Neural progenitor cell (in vitro differentiated cells): ENCODE data around the gene LRRC36. TPM values are rescaled to one million over a fixed set of nuclear protein-coding genes. Genes with fewer than 3 reads are reported as not detected.
A peak's percentile ranks its signal among the peaks of the same experiment; 100 is the strongest.

Experiments
- DNase-seq: peaks from one replicate; pipeline ENCODE4 v3.0.0-alpha.2; 2016; ENCODE audit warnings: low spot score
- H2AFZ ChIP-seq: fragments of 200-600 bp; sonication (generic); replicated peaks from 2 replicates; pipeline ENCODE4 v1.6.1; 2016; ENCODE audit warnings: antibody characterized with exemption
- H3F3A ChIP-seq: fragments of 200-600 bp; sonication (generic); 2 replicates; pipeline ENCODE4 v1.6.1; 2016; ENCODE audit warnings: antibody characterized with exemption, low read depth
- H3K27ac ChIP-seq: fragments of 200-600 bp; sonication (generic); 2 replicates; pipeline ENCODE4 v1.5.1; 2016; ENCODE audit warnings: mild to moderate bottlenecking
- H3K27me3 ChIP-seq: fragments of 200-600 bp; sonication (generic); 2 replicates; pipeline ENCODE4 v1.6.1; 2016; ENCODE audit warnings: mild to moderate bottlenecking, moderate library complexity
- H3K36me3 ChIP-seq: fragments of 200-600 bp; sonication (generic); 2 replicates; pipeline ENCODE4 v1.5.1; 2016
- H3K4me1 ChIP-seq: fragments of 200-600 bp; sonication (generic); 2 replicates; pipeline ENCODE4 v1.6.1; 2016; ENCODE audit warnings: mixed run types
- H3K4me2 ChIP-seq: fragments of 200-600 bp; sonication (generic); 2 replicates; pipeline ENCODE4 v1.6.1; 2016
- H3K4me3 ChIP-seq: fragments of 200-600 bp; sonication (generic); 2 replicates; pipeline ENCODE4 v1.5.1; 2016
- H3K79me2 ChIP-seq: fragments of 200-600 bp; sonication (generic); 2 replicates; pipeline ENCODE4 v1.6.1; 2016; ENCODE audit warnings: low read depth
- H3K9ac ChIP-seq: fragments of 200-600 bp; sonication (generic); 2 replicates; pipeline ENCODE4 v1.6.1; 2016
- H3K9me3 ChIP-seq: fragments of 200-600 bp; sonication (generic); 2 replicates; pipeline ENCODE4 v1.5.1; 2016; ENCODE audit warnings: low read depth
- H4K20me1 ChIP-seq: fragments of 200-600 bp; sonication (generic); 2 replicates; pipeline ENCODE4 v1.6.1; 2016; ENCODE audit warnings: low read depth
- H3K27ac Mint-ChIP-seq: 3 replicates; pipeline ENCODE4 v1.8.0; 2021; ENCODE audit warnings: mixed read lengths
- H3K27me3 Mint-ChIP-seq: 2 replicates; pipeline ENCODE4 v1.8.0; 2022; ENCODE audit warnings: low read depth, mild to moderate bottlenecking, inconsistent platforms, moderate library complexity, mixed read lengths; ENCODE audit not compliant: insufficient read depth
- H3K36me3 Mint-ChIP-seq: 3 replicates; pipeline ENCODE4 v1.8.0; 2021; ENCODE audit warnings: mixed read lengths
- H3K4me1 Mint-ChIP-seq: 3 replicates; pipeline ENCODE4 v1.8.0; 2021; ENCODE audit warnings: mixed read lengths
- H3K4me3 Mint-ChIP-seq: 3 replicates; pipeline ENCODE4 v1.8.0; 2021; ENCODE audit warnings: mild to moderate bottlenecking, moderate library complexity, mixed read lengths
- H3K9me3 Mint-ChIP-seq: 3 replicates; pipeline ENCODE4 v1.8.0; 2020; ENCODE audit warnings: mixed read lengths
- EZH2 ChIP-seq: fragments of 200-600 bp; sonication (generic); IDR thresholded peaks from 2 replicates; pipeline ENCODE4 v1.6.1; 2017; ENCODE audit warnings: antibody characterized with exemption, mild to moderate bottlenecking, moderate library complexity
- EZH2phosphoT487 ChIP-seq: fragments of 200-600 bp; sonication (generic); IDR thresholded peaks from 2 replicates; pipeline ENCODE4 v1.6.1; 2017; ENCODE audit warnings: antibody characterized with exemption
- total RNA-seq: library from RNA; depleted of rRNA; stranded (reverse); fragments of >200 nt; gene quantifications from 2 replicates; pipeline ENCODE4 v1.2.3, GENCODE V29; 2015; ENCODE audit warnings: low replicate concordance
- TF ChIP-seq, protein P1 (sequence below): fragments of 200-600 bp; sonication (generic); IDR thresholded peaks from 2 replicates; pipeline ENCODE4 v1.5.1; 2017; ENCODE audit warnings: antibody characterized with exemption, mild to moderate bottlenecking

The LRRC36 gene
- total RNA-seq, 1 donor from 2014 or later, result not detected

DNA sequence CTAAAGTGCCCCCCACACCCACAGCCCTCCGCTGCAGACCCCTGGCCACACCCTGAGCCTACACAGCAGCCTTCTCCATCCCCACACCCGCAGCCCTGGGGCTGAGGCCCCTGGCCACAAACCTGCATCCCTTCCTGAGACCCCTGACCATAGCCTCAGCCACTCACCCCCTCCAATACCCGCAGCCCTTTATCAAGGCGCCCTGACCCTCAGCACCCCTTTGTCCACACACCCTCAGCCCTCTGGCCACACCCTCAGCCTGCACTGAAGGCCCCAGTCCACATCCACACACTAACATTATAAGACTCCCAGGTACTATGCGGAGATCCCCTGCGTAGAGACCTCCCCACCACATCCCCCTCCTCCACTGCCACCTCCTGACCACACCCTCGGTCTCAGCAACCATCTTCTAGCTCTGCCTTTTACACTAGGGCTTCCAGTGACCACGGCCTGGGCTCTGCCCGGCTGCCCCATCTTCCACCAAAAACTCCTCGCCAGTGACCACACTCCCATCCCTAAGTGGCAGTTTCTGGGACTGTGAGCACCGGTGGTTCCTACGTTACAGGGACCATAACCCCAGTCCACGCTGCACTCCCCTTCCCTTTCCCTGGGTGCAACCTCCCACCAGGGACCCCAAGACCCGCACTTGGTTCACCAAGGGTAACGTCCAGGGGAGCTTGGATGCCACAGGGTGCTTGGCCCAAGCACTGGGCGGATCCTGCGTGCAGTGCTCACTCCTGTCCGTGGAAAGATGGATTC is 65.9 kb downstream of the LRRC36 start:
- Histone ChIP-seq H3K4me3 (peak overlapping the region; percentile 33), H2AFZ (no peak overlapping the region), H3K36me3 (no peaks in the 10 kb centered on the region), H3K27me3 (peaks cover 55% of the 10 kb centered on the region), H3K9me3 (no peaks in the 10 kb centered on the region), H4K20me1 (peaks cover 16% of the 10 kb centered on the region), H3K4me1 (peaks cover 51% of the 10 kb centered on the region), H3F3A (peaks cover 40% of the 10 kb centered on the region), H3K27ac (no peak overlapping the region), H3K79me2 (no peaks in the 10 kb centered on the region), H3K9ac (no peak overlapping the region), H3K4me2 (peak overlapping the region; percentile 60)
- no peaks in the 10 kb centered on the region for H3K36me3 Mint-ChIP-seq
- DNase-seq, result no peak
- H3K9me3 Mint-ChIP-seq, result no peaks in the 10 kb centered on the region
- H3K4me1 Mint-ChIP-seq, result peaks cover 57% of the 10 kb centered on the region
- H3K27ac Mint-ChIP-seq, result peak overlapping the region; percentile 57
- TF ChIP-seq EZH2phosphoT487 (no peak), EZH2 (no peak)
- TF ChIP-seq, protein P1, sequence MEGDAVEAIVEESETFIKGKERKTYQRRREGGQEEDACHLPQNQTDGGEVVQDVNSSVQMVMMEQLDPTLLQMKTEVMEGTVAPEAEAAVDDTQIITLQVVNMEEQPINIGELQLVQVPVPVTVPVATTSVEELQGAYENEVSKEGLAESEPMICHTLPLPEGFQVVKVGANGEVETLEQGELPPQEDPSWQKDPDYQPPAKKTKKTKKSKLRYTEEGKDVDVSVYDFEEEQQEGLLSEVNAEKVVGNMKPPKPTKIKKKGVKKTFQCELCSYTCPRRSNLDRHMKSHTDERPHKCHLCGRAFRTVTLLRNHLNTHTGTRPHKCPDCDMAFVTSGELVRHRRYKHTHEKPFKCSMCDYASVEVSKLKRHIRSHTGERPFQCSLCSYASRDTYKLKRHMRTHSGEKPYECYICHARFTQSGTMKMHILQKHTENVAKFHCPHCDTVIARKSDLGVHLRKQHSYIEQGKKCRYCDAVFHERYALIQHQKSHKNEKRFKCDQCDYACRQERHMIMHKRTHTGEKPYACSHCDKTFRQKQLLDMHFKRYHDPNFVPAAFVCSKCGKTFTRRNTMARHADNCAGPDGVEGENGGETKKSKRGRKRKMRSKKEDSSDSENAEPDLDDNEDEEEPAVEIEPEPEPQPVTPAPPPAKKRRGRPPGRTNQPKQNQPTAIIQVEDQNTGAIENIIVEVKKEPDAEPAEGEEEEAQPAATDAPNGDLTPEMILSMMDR, result no peak
- peaks cover 13% of the 10 kb centered on the region for H3K27me3 Mint-ChIP-seq
- H3K4me3 Mint-ChIP-seq, result peak overlapping the region; percentile 72

GRCh38 chr16:67393111-67393787 is 66.6 kb downstream of the LRRC36 start, which contains the start of gene TPPP3:
TSS of gene TPPP3 (minus strand) at chr16:67393498. CDS start at chr16:67391111, 2,387 bp downstream.
- TF ChIP-seq, protein P1, result peak; percentile 66
- no peak for TF ChIP-seq EZH2
- peak within 1 kb of the TSS; percentile 60 for H3K4me2 ChIP-seq
- peaks cover 54% of the 10 kb centered on the region for H3K4me1 Mint-ChIP-seq
- peak within 1 kb of the TSS; percentile 33 for H3K4me3 ChIP-seq
- peaks cover 44% of the 10 kb centered on the region for H3K4me1 ChIP-seq
- no peaks in the 10 kb centered on the region for H3K9me3 ChIP-seq
- no peaks in the 10 kb centered on the region for H3K36me3 ChIP-seq
- no peaks in the 10 kb centered on the region for H3K36me3 Mint-ChIP-seq
- H3F3A ChIP-seq, result peaks cover 40% of the 10 kb centered on the region
- no peak within 1 kb of the TSS for H3K27ac ChIP-seq
- H3K27me3 Mint-ChIP-seq, result peaks cover 13% of the 10 kb centered on the region
- DNase-seq, result peak; percentile 87
- no peaks in the 10 kb centered on the region for H3K79me2 ChIP-seq
- peaks cover 59% of the 10 kb centered on the region for H3K27me3 ChIP-seq
- H4K20me1 ChIP-seq, result peaks cover 16% of the 10 kb centered on the region
- peak within 1 kb of the TSS; percentile 4 for H2AFZ ChIP-seq
- H3K27ac Mint-ChIP-seq, result peak within 1 kb of the TSS; percentile 57
- no peak within 1 kb of the TSS for H3K9ac ChIP-seq
- peak within 1 kb of the TSS; percentile 79 for H3K4me3 Mint-ChIP-seq
- H3K9me3 Mint-ChIP-seq, result no peaks in the 10 kb centered on the region

GRCh38 chr16:67393788-67394154 is 67.2 kb downstream of the LRRC36 start:
- no peaks in the 10 kb centered on the region for H3K9me3 ChIP-seq
- TF ChIP-seq, protein P1, result no peak
- no peak for TF ChIP-seq EZH2phosphoT487
- no peak for TF ChIP-seq EZH2
- peaks cover 40% of the 10 kb centered on the region for H3F3A ChIP-seq
- no peak overlapping the region for H3K9ac ChIP-seq
- H3K27me3 ChIP-seq, result peaks cover 64% of the 10 kb centered on the region
- H3K4me2 ChIP-seq, result peak overlapping the region; percentile 60
- DNase-seq, result no peak
- Mint-ChIP-seq H3K4me3 (peak overlapping the region; percentile 79), H3K9me3 (no peaks in the 10 kb centered on the region), H3K36me3 (no peaks in the 10 kb centered on the region), H3K4me1 (peaks cover 51% of the 10 kb centered on the region), H3K27ac (no peak overlapping the region), H3K27me3 (peaks cover 15% of the 10 kb centered on the region)
- no peaks in the 10 kb centered on the region for H3K79me2 ChIP-seq
- peaks cover 16% of the 10 kb centered on the region for H4K20me1 ChIP-seq
- H3K4me1 ChIP-seq, result peaks cover 43% of the 10 kb centered on the region
- peak overlapping the region; percentile 33 for H3K4me3 ChIP-seq
- H2AFZ ChIP-seq, result no peak overlapping the region
- no peaks in the 10 kb centered on the region for H3K36me3 ChIP-seq
- no peak overlapping the region for H3K27ac ChIP-seq
